HepG2 (cell line): ENCODE data around the gene ANKRD11. TPM values are rescaled to one million over a fixed set of nuclear protein-coding genes. Genes with fewer than 3 reads are reported as not detected.

ENCODE experiments used
- ARID4A ChIP-seq: sonication (generic); formaldehyde crosslinking; IDR thresholded peaks from 2 replicates; pipeline ENCODE4 v1.5.0; 2020; ENCODE audit warnings: mild to moderate bottlenecking, missing genetic modification reagents, borderline replicate concordance
- ATM ChIP-seq: fragments of 450-650 bp; IDR thresholded peaks from 2 replicates; pipeline ENCODE4 v1.7.1; 2017; ENCODE audit warnings: mild to moderate bottlenecking, borderline replicate concordance
- ATRX ChIP-seq: sonication (generic); formaldehyde crosslinking; IDR thresholded peaks from 2 replicates; pipeline ENCODE4 v1.4.0; 2020; ENCODE audit warnings: missing genetic modification reagents, borderline replicate concordance
- EHMT2 ChIP-seq: fragments of 200-600 bp; sonication (generic); IDR thresholded peaks from 2 replicates; pipeline ENCODE4 v1.7.0; 2017; ENCODE audit warnings: antibody characterized with exemption, low read depth, low read length, borderline replicate concordance
- FLYWCH1 ChIP-seq: sonication (generic); formaldehyde crosslinking; IDR thresholded peaks from 2 replicates; pipeline ENCODE4 v1.8.1; 2023; ENCODE audit warnings: mild to moderate bottlenecking, missing genetic modification reagents
- FOXJ3 ChIP-seq: sonication (generic); formaldehyde crosslinking; IDR thresholded peaks from 2 replicates; pipeline ENCODE4 v1.4.0; 2020; ENCODE audit warnings: missing genetic modification reagents, mild to moderate bottlenecking, borderline replicate concordance
- GMEB2 ChIP-seq: IDR thresholded peaks from 2 replicates; pipeline ENCODE4 v1.6.1; 2016; ENCODE audit warnings: missing biosample characterization, missing genetic modification reagents, low read depth
- HMGXB4 ChIP-seq, 2 experiments: sonication (generic) in 1 of 2; formaldehyde crosslinking in 1 of 2; IDR thresholded peaks; 2 replicates each; pipeline versions ENCODE4 v1.4.0 to v1.6.1; 2018 to 2020; ENCODE audit warnings: missing genetic modification reagents in 2 of 2, borderline replicate concordance in 1 of 2, low read depth in 1 of 2, mild to moderate bottlenecking in 1 of 2, missing biosample characterization in 1 of 2
- KDM3A ChIP-seq: IDR thresholded peaks from 2 replicates; pipeline ENCODE4 v1.6.1; 2018; ENCODE audit warnings: low read depth, missing compliant biosample characterization
- MAX ChIP-seq: IDR thresholded peaks from 2 replicates; pipeline ENCODE4 v1.6.1; 2012; ENCODE audit warnings: inconsistent platforms
- RBM22 ChIP-seq: fragments of 200-400 bp; formaldehyde crosslinking; optimal IDR thresholded peaks from 2 replicates; pipeline ENCODE3; 2017; ENCODE audit warnings: mild to moderate bottlenecking, low read length, moderate library complexity
- RFX5 ChIP-seq: IDR thresholded peaks from 2 replicates; pipeline ENCODE4 v1.6.1; 2011; ENCODE audit warnings: low read depth, low read length, improper control_type of control experiment
- SETDB1 ChIP-seq: sonication (generic); formaldehyde crosslinking; IDR thresholded peaks from 2 replicates; pipeline ENCODE4 v1.5.1; 2020; ENCODE audit warnings: missing genetic modification reagents, mild to moderate bottlenecking, borderline replicate concordance
- SP4 ChIP-seq: sonication (generic); formaldehyde crosslinking; IDR thresholded peaks from 2 replicates; pipeline ENCODE4 v1.8.1; 2023; ENCODE audit warnings: mild to moderate bottlenecking, missing genetic modification reagents
- STAT5B ChIP-seq: sonication (generic); formaldehyde crosslinking; IDR thresholded peaks from 2 replicates; pipeline ENCODE4 v1.4.0; 2020; ENCODE audit warnings: missing genetic modification reagents
- TFAP4 ChIP-seq: sonication (generic); IDR thresholded peaks from 2 replicates; pipeline ENCODE4 v1.6.1; 2016; ENCODE audit warnings: low read depth, borderline replicate concordance
- ZC3H4 ChIP-seq: sonication (generic); formaldehyde crosslinking; IDR thresholded peaks from 2 replicates; pipeline ENCODE4 v1.4.0; 2020; ENCODE audit warnings: missing genetic modification reagents, borderline replicate concordance
- ZFP36 ChIP-seq: fragments of 150-350 bp; IDR thresholded peaks from 2 replicates; pipeline ENCODE4 v1.6.1; 2018; ENCODE audit warnings: borderline replicate concordance, low read length, low read depth; ENCODE audit not compliant: partially characterized antibody
- ZFP36L1 ChIP-seq: sonication (generic); formaldehyde crosslinking; IDR thresholded peaks from 2 replicates; pipeline ENCODE4 v1.8.0; 2022; ENCODE audit warnings: mild to moderate bottlenecking, missing genetic modification reagents, moderate library complexity
- ZMYM4 ChIP-seq: sonication (generic); formaldehyde crosslinking; IDR thresholded peaks from 2 replicates; pipeline ENCODE4 v1.8.1; 2023; ENCODE audit warnings: mild to moderate bottlenecking, missing genetic modification reagents
- ZNF329 ChIP-seq: sonication (generic); formaldehyde crosslinking; IDR thresholded peaks from 2 replicates; pipeline ENCODE4 v1.9.0; 2021; ENCODE audit warnings: low read depth, mild to moderate bottlenecking, missing genetic modification reagents
- ZNF678 ChIP-seq: sonication (generic); formaldehyde crosslinking; IDR thresholded peaks from 2 replicates; pipeline ENCODE4 v1.4.0; 2020; ENCODE audit warnings: mild to moderate bottlenecking, missing genetic modification reagents
- ZNF773 ChIP-seq: sonication (generic); formaldehyde crosslinking; IDR thresholded peaks from 2 replicates; pipeline ENCODE4 v1.4.0; 2020; ENCODE audit warnings: missing genetic modification reagents, borderline replicate concordance
- polyA plus RNA-seq, 8 experiments: library from polyadenylated mRNA; depleted of rRNA in 3 of 8; stranded (reverse) in 7 of 8; unstranded in 1 of 8; fragments of >200 nt; fragmentation: Illumina TruSeq in 4 of 8; extraction: Trizol in 4 of 8; gene quantifications; 2 replicates each; pipeline versions ENCODE4 v1.2.1 to v1.2.3, GENCODE V29; 2011 to 2016; ENCODE audit warnings: low read depth in 4 of 8, missing spikeins in 1 of 8, mixed read lengths in 1 of 8; ENCODE audit not compliant: insufficient read depth in 1 of 8
- total RNA-seq, 5 experiments: library from RNA; depleted of rRNA; stranded (reverse); fragments of >200 nt; fragmentation: Illumina TruSeq; extraction: Trizol; gene quantifications; 2 replicates each; pipeline ENCODE4 v1.2.3, GENCODE V29; 2016; ENCODE audit warnings: low read depth in 1 of 5

The ANKRD11 gene
- total and polyA plus RNA-seq, 2 of the 13 experiments (the other 11 are each of a cell fraction or from before 2014, with no cell fraction given) = 21.4 to 38.4 TPM

GRCh38 chr16:89404561-89404960 lies 85.8 kb downstream of the ANKRD11 start (continued):
- TF ChIP-seq MAX (peak; percentile 61), TFAP4 (peak; percentile 36; the same call in 1 of the 2 replicates), ZNF773 (CRISPR knock-in tag) (no peak), KDM3A (CRISPR knock-in tag) (no peak), FOXJ3 (CRISPR knock-in tag) (no peak), ARID4A (CRISPR knock-in tag) (peak; percentile 39; the same call in 1 of the 2 replicates), ZMYM4 (CRISPR knock-in tag) (no peak), ZFP36 (no peak), ZNF329 (CRISPR knock-in tag) (no peak), HMGXB4 (CRISPR knock-in tag; IDR thresholded peaks at IDR 0.05; ENCODE audit: borderline replicate concordance in 1 of 2, low read depth in 1 of 2) (no peak), SP4 (CRISPR knock-in tag) (no peak), ZNF678 (CRISPR knock-in tag) (no peak), SETDB1 (no peak), ATRX (CRISPR knock-in tag) (no peak), EHMT2 (no peak), RBM22 (peak; percentile 86), RFX5 (no peak), STAT5B (CRISPR knock-in tag) (no peak), ZC3H4 (CRISPR knock-in tag) (no peak), FLYWCH1 (no peak), ZFP36L1 (no peak), GMEB2 (no peak), ATM (no peak)
